SK-N-SH treated with all-trans-retinoic acid at 6 μM for 48 hours (cell line): ENCODE results near the gene ELOVL1.

Source experiments
- ATAC-seq: fragments of 200-7000 bp; cut with Tn5 transposase; 3 replicates; pipeline ENCODE4 v1.9.1; 2020; ENCODE audit warnings: mild to moderate bottlenecking, moderate library complexity
- ARNTL ChIP-seq: fragments of 450-650 bp; formaldehyde crosslinking; IDR thresholded peaks from 2 replicates; pipeline ENCODE4 v1.5.0; 2020; ENCODE audit warnings: low read depth, mild to moderate bottlenecking, moderate library complexity, borderline replicate concordance
- BACH2 ChIP-seq: fragments of 250-450 bp; sonication (Bioruptor Pico); IDR thresholded peaks from 2 replicates; pipeline ENCODE4 v1.9.0; 2021; ENCODE audit warnings: mild to moderate bottlenecking, borderline replicate concordance
- ESRRG ChIP-seq: fragments of 250-450 bp; sonication (Bioruptor Pico); IDR thresholded peaks from 2 replicates; pipeline ENCODE4 v1.6.1; 2021; ENCODE audit warnings: mild to moderate bottlenecking
- GLIS3 ChIP-seq: fragments of 250-450 bp; sonication (Bioruptor Pico); IDR thresholded peaks from 2 replicates; pipeline ENCODE4 v1.5.0; 2020; ENCODE audit warnings: mild to moderate bottlenecking, moderate library complexity
- OSR1 ChIP-seq: fragments of 250-450 bp; sonication (Bioruptor Pico); IDR thresholded peaks from 2 replicates; pipeline ENCODE4 v1.8.0; 2022; ENCODE audit warnings: moderate library complexity, mild to moderate bottlenecking, inconsistent platforms
- PPARA ChIP-seq: fragments of 250-450 bp; sonication (Bioruptor Pico); IDR thresholded peaks from 2 replicates; pipeline ENCODE4 v1.5.0; 2020; ENCODE audit warnings: mild to moderate bottlenecking, borderline replicate concordance
- RARB ChIP-seq: fragments of 250-450 bp; sonication (Bioruptor Pico); IDR thresholded peaks from 2 replicates; pipeline ENCODE4 v1.8.0; 2021; ENCODE audit warnings: mild to moderate bottlenecking, moderate library complexity
- SNAI2 ChIP-seq: fragments of 250-450 bp; sonication (Bioruptor Pico); IDR thresholded peaks from 2 replicates; pipeline ENCODE4 v1.5.0; 2020; ENCODE audit warnings: mild to moderate bottlenecking, moderate library complexity
- TCF4 ChIP-seq: fragments of 250-450 bp; sonication (Bioruptor Pico); IDR thresholded peaks from 2 replicates; pipeline ENCODE4 v1.8.0; 2021; ENCODE audit warnings: mild to moderate bottlenecking, moderate library complexity, borderline replicate concordance
- TOX ChIP-seq: fragments of 250-450 bp; sonication (Bioruptor Pico); IDR thresholded peaks from 2 replicates; pipeline ENCODE4 v1.8.0; 2021; ENCODE audit warnings: mild to moderate bottlenecking, moderate library complexity, borderline replicate concordance
- ZC3H10 ChIP-seq: fragments of 250-450 bp; sonication (Bioruptor Pico); IDR thresholded peaks from 2 replicates; pipeline ENCODE4 v1.5.1; 2021; ENCODE audit warnings: mild to moderate bottlenecking, moderate library complexity
- ZFP3 ChIP-seq: fragments of 250-450 bp; sonication (Bioruptor Pico); IDR thresholded peaks from 2 replicates; pipeline ENCODE4 v1.5.0; 2020; ENCODE audit warnings: mild to moderate bottlenecking, moderate library complexity
- ZFP30 ChIP-seq: fragments of 450-650 bp; formaldehyde crosslinking; IDR thresholded peaks from 2 replicates; pipeline ENCODE4 v1.5.0; 2022; ENCODE audit warnings: mild to moderate bottlenecking, moderate library complexity
- ZNF565 ChIP-seq: fragments of 450-650 bp; formaldehyde crosslinking; conservative IDR thresholded peaks from 2 replicates; pipeline ENCODE4 v1.5.0; 2020; ENCODE audit warnings: low read depth, mild to moderate bottlenecking, moderate library complexity
- ZNF70 ChIP-seq: fragments of 450-650 bp; formaldehyde crosslinking; IDR thresholded peaks from 2 replicates; pipeline ENCODE4 v1.5.0; 2020; ENCODE audit warnings: mild to moderate bottlenecking, moderate library complexity
- ZNF8 ChIP-seq: fragments of 450-650 bp; formaldehyde crosslinking; IDR thresholded peaks from 2 replicates; pipeline ENCODE4 v1.5.0; 2020; ENCODE audit warnings: mild to moderate bottlenecking, moderate library complexity
- TF ChIP-seq, protein P1 (sequence below): fragments of 250-450 bp; sonication (Bioruptor Pico); IDR thresholded peaks from 2 replicates; pipeline ENCODE4 v1.5.1; 2020; ENCODE audit warnings: low read depth, mild to moderate bottlenecking, moderate library complexity
- TF ChIP-seq, protein P2 (sequence below): fragments of 250-450 bp; sonication (Bioruptor Pico); IDR thresholded peaks from 2 replicates; pipeline ENCODE4 v1.8.0; 2021; ENCODE audit warnings: low read depth, mild to moderate bottlenecking, moderate library complexity, borderline replicate concordance
- TF ChIP-seq, protein P3 (sequence below): fragments of 250-450 bp; sonication (Bioruptor Pico); IDR thresholded peaks from 2 replicates; pipeline ENCODE4 v1.5.0; 2020; ENCODE audit warnings: mild to moderate bottlenecking, moderate library complexity
- TF ChIP-seq, protein P4 (sequence below): fragments of 250-450 bp; sonication (Bioruptor Pico); IDR thresholded peaks from 2 replicates; pipeline ENCODE4 v1.8.0; 2020; ENCODE audit warnings: mild to moderate bottlenecking, moderate library complexity, borderline replicate concordance
- TF ChIP-seq, protein P5 (sequence below): fragments of 250-450 bp; sonication (Bioruptor Pico); IDR thresholded peaks from 2 replicates; pipeline ENCODE4 v1.5.1; 2021; ENCODE audit warnings: mild to moderate bottlenecking, moderate library complexity

The ELOVL1 gene

DNA sequence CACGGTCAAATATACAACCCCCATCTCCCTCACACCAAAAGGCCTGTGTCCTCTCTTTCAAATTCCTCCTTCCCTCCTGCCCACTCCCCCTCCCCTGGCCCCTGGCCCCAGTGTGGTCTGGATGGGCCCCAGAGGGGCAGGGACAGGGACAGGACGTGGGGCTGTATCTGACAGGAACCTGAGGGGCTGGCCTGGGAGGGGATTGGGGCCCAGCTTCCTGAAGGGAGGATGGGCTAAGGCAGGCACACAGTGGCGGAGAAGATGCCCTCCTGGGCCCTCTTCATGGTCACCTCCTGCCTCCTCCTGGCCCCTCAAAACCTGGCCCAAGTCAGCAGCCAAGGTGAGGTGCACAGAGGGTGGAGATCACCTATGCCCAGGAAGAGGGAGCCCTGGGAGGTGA lies 30.2 kb downstream of the ELOVL1 start, which contains the start of gene MPL:
MPL (plus strand) TSS at position 231 of the 400 bp plus-strand sequence; CDS start at position 262, 31 bp downstream.
- no peak for TF ChIP-seq ZNF565 (CRISPR knock-in tag)
- TF ChIP-seq ZFP3 (CRISPR knock-in tag), result no peak
- TF ChIP-seq TCF4, result no peak
- TF ChIP-seq GLIS3 (CRISPR knock-in tag), result no peak
- TF ChIP-seq, protein P1, sequence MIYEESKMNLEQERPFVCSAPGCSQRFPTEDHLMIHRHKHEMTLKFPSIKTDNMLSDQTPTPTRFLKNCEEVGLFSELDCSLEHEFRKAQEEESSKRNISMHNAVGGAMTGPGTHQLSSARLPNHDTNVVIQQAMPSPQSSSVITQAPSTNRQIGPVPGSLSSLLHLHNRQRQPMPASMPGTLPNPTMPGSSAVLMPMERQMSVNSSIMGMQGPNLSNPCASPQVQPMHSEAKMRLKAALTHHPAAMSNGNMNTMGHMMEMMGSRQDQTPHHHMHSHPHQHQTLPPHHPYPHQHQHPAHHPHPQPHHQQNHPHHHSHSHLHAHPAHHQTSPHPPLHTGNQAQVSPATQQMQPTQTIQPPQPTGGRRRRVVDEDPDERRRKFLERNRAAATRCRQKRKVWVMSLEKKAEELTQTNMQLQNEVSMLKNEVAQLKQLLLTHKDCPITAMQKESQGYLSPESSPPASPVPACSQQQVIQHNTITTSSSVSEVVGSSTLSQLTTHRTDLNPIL (CRISPR knock-in tag), result no peak
- no peak for TF ChIP-seq ZC3H10
- TF ChIP-seq ESRRG, result no peak
- TF ChIP-seq, protein P2, sequence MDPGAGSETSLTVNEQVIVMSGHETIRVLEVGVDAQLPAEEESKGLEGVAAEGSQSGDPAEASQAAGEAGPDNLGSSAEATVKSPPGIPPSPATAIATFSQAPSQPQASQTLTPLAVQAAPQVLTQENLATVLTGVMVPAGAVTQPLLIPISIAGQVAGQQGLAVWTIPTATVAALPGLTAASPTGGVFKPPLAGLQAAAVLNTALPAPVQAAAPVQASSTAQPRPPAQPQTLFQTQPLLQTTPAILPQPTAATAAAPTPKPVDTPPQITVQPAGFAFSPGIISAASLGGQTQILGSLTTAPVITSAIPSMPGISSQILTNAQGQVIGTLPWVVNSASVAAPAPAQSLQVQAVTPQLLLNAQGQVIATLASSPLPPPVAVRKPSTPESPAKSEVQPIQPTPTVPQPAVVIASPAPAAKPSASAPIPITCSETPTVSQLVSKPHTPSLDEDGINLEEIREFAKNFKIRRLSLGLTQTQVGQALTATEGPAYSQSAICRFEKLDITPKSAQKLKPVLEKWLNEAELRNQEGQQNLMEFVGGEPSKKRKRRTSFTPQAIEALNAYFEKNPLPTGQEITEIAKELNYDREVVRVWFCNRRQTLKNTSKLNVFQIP (CRISPR knock-in tag), result no peak
- TF ChIP-seq PPARA (CRISPR knock-in tag), result no peak
- TF ChIP-seq BACH2, result no peak
- TF ChIP-seq, protein P3, sequence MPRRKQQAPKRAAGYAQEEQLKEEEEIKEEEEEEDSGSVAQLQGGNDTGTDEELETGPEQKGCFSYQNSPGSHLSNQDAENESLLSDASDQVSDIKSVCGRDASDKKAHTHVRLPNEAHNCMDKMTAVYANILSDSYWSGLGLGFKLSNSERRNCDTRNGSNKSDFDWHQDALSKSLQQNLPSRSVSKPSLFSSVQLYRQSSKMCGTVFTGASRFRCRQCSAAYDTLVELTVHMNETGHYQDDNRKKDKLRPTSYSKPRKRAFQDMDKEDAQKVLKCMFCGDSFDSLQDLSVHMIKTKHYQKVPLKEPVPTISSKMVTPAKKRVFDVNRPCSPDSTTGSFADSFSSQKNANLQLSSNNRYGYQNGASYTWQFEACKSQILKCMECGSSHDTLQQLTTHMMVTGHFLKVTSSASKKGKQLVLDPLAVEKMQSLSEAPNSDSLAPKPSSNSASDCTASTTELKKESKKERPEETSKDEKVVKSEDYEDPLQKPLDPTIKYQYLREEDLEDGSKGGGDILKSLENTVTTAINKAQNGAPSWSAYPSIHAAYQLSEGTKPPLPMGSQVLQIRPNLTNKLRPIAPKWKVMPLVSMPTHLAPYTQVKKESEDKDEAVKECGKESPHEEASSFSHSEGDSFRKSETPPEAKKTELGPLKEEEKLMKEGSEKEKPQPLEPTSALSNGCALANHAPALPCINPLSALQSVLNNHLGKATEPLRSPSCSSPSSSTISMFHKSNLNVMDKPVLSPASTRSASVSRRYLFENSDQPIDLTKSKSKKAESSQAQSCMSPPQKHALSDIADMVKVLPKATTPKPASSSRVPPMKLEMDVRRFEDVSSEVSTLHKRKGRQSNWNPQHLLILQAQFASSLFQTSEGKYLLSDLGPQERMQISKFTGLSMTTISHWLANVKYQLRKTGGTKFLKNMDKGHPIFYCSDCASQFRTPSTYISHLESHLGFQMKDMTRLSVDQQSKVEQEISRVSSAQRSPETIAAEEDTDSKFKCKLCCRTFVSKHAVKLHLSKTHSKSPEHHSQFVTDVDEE (CRISPR knock-in tag), result no peak
- no peak for TF ChIP-seq ZNF8 (CRISPR knock-in tag)
- TF ChIP-seq, protein P4, sequence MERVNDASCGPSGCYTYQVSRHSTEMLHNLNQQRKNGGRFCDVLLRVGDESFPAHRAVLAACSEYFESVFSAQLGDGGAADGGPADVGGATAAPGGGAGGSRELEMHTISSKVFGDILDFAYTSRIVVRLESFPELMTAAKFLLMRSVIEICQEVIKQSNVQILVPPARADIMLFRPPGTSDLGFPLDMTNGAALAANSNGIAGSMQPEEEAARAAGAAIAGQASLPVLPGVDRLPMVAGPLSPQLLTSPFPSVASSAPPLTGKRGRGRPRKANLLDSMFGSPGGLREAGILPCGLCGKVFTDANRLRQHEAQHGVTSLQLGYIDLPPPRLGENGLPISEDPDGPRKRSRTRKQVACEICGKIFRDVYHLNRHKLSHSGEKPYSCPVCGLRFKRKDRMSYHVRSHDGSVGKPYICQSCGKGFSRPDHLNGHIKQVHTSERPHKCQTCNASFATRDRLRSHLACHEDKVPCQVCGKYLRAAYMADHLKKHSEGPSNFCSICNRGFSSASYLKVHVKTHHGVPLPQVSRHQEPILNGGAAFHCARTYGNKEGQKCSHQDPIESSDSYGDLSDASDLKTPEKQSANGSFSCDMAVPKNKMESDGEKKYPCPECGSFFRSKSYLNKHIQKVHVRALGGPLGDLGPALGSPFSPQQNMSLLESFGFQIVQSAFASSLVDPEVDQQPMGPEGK (CRISPR knock-in tag), result no peak
- TF ChIP-seq ARNTL (CRISPR knock-in tag), result no peak
- no peak for ATAC-seq

DNA sequence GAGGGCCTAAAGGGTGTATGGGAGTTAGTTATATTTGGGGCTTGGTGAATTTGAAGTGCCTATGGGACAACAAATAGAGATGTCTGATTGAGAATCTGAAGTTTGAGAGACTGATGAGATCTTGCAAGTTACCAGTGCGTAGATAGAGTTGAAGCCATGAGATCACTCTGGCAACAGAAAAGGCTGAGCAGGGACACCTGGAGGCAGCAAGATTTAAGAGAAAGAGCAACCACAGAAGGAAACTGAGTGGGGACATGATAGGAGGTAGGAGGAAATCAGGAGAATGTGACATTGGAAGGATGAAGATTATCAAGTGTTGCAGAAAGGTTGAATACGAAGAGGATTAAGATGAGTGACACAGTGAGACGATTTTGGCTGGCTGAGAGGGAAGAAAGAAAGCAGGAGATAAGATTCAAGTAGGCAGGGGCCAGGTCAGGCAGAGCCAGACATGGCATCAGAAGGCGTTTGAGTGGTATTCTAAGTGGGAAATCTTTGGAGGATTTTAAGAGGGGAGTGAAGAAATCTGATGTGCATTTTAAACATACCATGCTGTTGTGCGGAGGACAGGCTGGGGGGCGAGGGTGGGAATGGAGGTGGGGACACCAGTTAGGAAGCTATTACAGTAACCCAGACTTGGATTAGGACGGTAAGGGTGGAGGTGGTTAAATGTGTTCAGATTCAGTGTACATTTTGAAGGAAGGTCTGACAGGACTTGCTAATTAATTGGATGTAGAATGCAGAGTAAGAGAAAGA lies 33.2 kb downstream of the ELOVL1 start:
- no peak for ATAC-seq
- TF ChIP-seq, protein P5, sequence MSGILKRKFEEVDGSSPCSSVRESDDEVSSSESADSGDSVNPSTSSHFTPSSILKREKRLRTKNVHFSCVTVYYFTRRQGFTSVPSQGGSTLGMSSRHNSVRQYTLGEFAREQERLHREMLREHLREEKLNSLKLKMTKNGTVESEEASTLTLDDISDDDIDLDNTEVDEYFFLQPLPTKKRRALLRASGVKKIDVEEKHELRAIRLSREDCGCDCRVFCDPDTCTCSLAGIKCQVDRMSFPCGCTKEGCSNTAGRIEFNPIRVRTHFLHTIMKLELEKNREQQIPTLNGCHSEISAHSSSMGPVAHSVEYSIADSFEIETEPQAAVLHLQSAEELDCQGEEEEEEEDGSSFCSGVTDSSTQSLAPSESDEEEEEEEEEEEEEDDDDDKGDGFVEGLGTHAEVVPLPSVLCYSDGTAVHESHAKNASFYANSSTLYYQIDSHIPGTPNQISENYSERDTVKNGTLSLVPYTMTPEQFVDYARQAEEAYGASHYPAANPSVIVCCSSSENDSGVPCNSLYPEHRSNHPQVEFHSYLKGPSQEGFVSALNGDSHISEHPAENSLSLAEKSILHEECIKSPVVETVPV, result no peak
- TF ChIP-seq RARB (CRISPR knock-in tag) (no peak), TCF4 (no peak), ZFP30 (CRISPR knock-in tag) (no peak), BACH2 (no peak), GLIS3 (CRISPR knock-in tag) (no peak)
- TF ChIP-seq, protein P2 (CRISPR knock-in tag), result no peak
- TF ChIP-seq, all 23 proteins: peak for 0

DNA sequence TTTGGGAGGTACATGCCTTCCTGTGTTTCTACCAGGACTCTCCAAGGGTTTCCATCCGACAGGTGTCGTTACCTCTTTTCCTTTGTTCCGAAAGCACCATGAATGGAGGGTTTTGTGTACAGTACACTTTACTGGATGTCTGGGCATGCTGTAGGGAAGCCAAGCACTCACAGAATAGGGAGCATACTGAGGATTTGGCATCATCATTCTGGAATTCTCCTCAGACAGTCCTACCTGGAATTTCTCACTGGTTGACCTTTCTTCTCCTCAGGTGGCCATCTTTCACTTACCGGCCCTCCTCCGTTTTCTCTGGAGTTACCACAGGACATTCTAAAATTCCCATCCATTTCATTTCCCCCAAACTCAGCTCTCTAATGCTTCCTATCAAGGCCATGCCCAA lies 36.1 kb downstream of the ELOVL1 start:
- ATAC-seq, result no peak
- no peak for TF ChIP-seq ZC3H10
- no peak for TF ChIP-seq TOX (CRISPR knock-in tag)
- no peak for TF ChIP-seq BACH2
- TF ChIP-seq GLIS3 (CRISPR knock-in tag), result no peak
- TF ChIP-seq RARB (CRISPR knock-in tag), result no peak
- TF ChIP-seq PPARA (CRISPR knock-in tag), result no peak
- no peak for TF ChIP-seq ESRRG
- TF ChIP-seq TCF4, result no peak
- no peak for TF ChIP-seq SNAI2 (CRISPR knock-in tag)
- TF ChIP-seq, protein P2 (CRISPR knock-in tag), result no peak
- no peak for TF ChIP-seq OSR1 (CRISPR knock-in tag)
- TF ChIP-seq, protein P4 (CRISPR knock-in tag), result no peak
- TF ChIP-seq ZNF70 (CRISPR knock-in tag), result no peak
- no peak for TF ChIP-seq ZNF565 (CRISPR knock-in tag)
- TF ChIP-seq ZFP3 (CRISPR knock-in tag), result no peak
- TF ChIP-seq ARNTL (CRISPR knock-in tag), result no peak
